GM12878 (cell line): ENCODE results near the gene CFAP74.

Experiments
- BHLHE40 ChIP-seq, 2 experiments: fragments of 450-650 bp in 1 of 2; IDR thresholded peaks; 2 replicates each; pipeline ENCODE4 v1.6.1; 2011 to 2017; ENCODE audit warnings: low read depth in 2 of 2, borderline replicate concordance in 1 of 2, improper control_type of control experiment in 1 of 2, low read length in 1 of 2, mild to moderate bottlenecking in 1 of 2
- CREB1 ChIP-seq: IDR thresholded peaks from 2 replicates; pipeline ENCODE4 v1.6.1; 2012; ENCODE audit warnings: low read depth, mild to moderate bottlenecking, inconsistent platforms
- CREM ChIP-seq: IDR thresholded peaks from 2 replicates; pipeline ENCODE4 v1.6.1; 2014; ENCODE audit warnings: antibody characterized with exemption, low read depth
- CTCF ChIP-seq, 3 experiments: IDR thresholded peaks in 2 of 3; conservative IDR thresholded peaks in 1 of 3; 2 replicates each; pipeline ENCODE4 v1.5.1; 2011; ENCODE audit warnings: low read depth in 3 of 3, low read length in 3 of 3, mild to moderate bottlenecking in 3 of 3, control low read depth in 2 of 3, moderate library complexity in 2 of 3, inconsistent platforms in 1 of 3, mixed read lengths in 1 of 3; ENCODE audit not compliant: control insufficient read depth in 2 of 3, insufficient read depth in 1 of 3; ENCODE audit errors: extremely low read depth in 1 of 3
- ZNF274 ChIP-seq: IDR thresholded peaks from one replicate; pipeline ENCODE4 v1.8.0; 2011; ENCODE audit not compliant: insufficient read length, insufficient read depth

GRCh38 chr1:1976031-1976430 lies 27.6 kb downstream of the CFAP74 start:
- TF ChIP-seq BHLHE40 (IDR thresholded peaks at IDR 0.05; ENCODE audit: borderline replicate concordance in 1 of 2, low read depth in 2 of 2, low read length in 1 of 2) (no peak), CREB1 (no peak), CTCF (IDR thresholded peaks at IDR 0.05 in 2 of 3, conservative IDR thresholded peaks at IDR 0.05 in 1 of 3; ENCODE audit: control insufficient read depth in 2 of 3, extremely low read depth in 1 of 3, insufficient read depth in 1 of 3, low read depth in 3 of 3, low read length in 3 of 3) (no peak), CREM (no peak), ZNF274 (no peak)
